ENCODE data around the gene TNFRSF8.

- TF ChIP-seq POLR2AphosphoS5 (IDR thresholded peaks at IDR 0.05) (peak in 1 of 3 donors; percentile 10), POLR2A (IDR thresholded peaks at IDR 0.05) (no peak), CTCF (IDR thresholded peaks at IDR 0.05 in 8 of 11, conservative IDR thresholded peaks at IDR 0.05 in 3 of 11) (no peak)
Observed at GRCh38 chr1:12142891-12143630, 80.0 kb downstream of the TNFRSF8 start.

Data from spleen (tissue), 7 donors.